HCT116 (cell line): ENCODE results near the gene ABCG8.

Experiments
- CTCF ChIP-seq, 3 experiments: fragments of 200-600 bp in 1 of 3; sonication (generic) in 1 of 3; IDR thresholded peaks in 2 of 3; conservative IDR thresholded peaks in 1 of 3; 2 replicates each; pipeline ENCODE4 v1.5.1; 2012 to 2017; ENCODE audit warnings: low read depth in 2 of 3, low read length in 2 of 3, antibody characterized with exemption in 1 of 3, borderline replicate concordance in 1 of 3, control low read depth in 1 of 3, mild to moderate bottlenecking in 1 of 3, mixed read lengths in 1 of 3, mixed run types in 1 of 3, moderate library complexity in 1 of 3; ENCODE audit not compliant: insufficient read depth in 1 of 3
- ELF1 ChIP-seq: IDR thresholded peaks from 2 replicates; pipeline ENCODE4 v1.6.1; 2012; ENCODE audit warnings: low read depth, borderline replicate concordance

- TF ChIP-seq CTCF (IDR thresholded peaks at IDR 0.05 in 2 of 3, conservative IDR thresholded peaks at IDR 0.05 in 1 of 3; ENCODE audit: borderline replicate concordance in 1 of 3, insufficient read depth in 1 of 3, low read depth in 2 of 3, low read length in 2 of 3) (no peak), ELF1 (no peak)
These were observed 776 bp upstream of the ABCG8 start for GRCh38 chr2:43837831-43838559.
